ENCODE results near the gene CENPE. TPM values are rescaled to one million over a fixed set of nuclear protein-coding genes. Genes with fewer than 3 reads are reported as not detected.
"Not testable (repeated sequence)": the region's sequence is repeated elsewhere in the genome, so short reads cannot be mapped to it uniquely, and the experiment has no call there.

The CENPE gene
- total and polyA plus RNA-seq, 2 of the 4 experiments (the other 2 are of a cell fraction): 3.7 to 14.5 TPM

- H3K18ac ChIP-seq (ENCODE audit: low read depth, low read length): no peak overlapping the region
- no peak overlapping the region for H2BK20ac ChIP-seq (ENCODE audit: low read depth, low read length)
- no peaks in the 10 kb centered on the region for H4K20me1 ChIP-seq (ENCODE audit: insufficient read depth, low read length)
- H4K8ac ChIP-seq (ENCODE audit: low read depth in 2 of 2, low read length in 2 of 2): no peak overlapping the region
- TF ChIP-seq CTCF (conservative IDR thresholded peaks at IDR 0.05; ENCODE audit: low read depth, low read length) (no peak), USF2 (IDR thresholded peaks at IDR 0.05; ENCODE audit: low read depth, low read length) (no peak), CEBPB (IDR thresholded peaks at IDR 0.05; ENCODE audit: low read depth, low read length) (no peak)
- no peak overlapping the region for H3K56ac ChIP-seq (ENCODE audit: extremely low read depth, insufficient read depth, low read length)
- CTCF ChIA-PET: no interaction called here
- H3K4me2 ChIP-seq (ENCODE audit: low read depth, low read length): no peak overlapping the region
- POLR2A ChIA-PET (ENCODE audit: unreplicated experiment): no interaction called here
- no peak overlapping the region for H2BK120ac ChIP-seq (ENCODE audit: low read depth, low read length)
- no TSS peak for BruUV-seq (replicated peaks)
- no CpG with 5 or more reads among the region's 1 CpG for WGBS, 2 experiments (ENCODE audit: extremely low coverage in 2 of 2, insufficient read length in 1 of 2)
- no peak overlapping the region for H2AK9ac ChIP-seq (replicated peaks; ENCODE audit: low read depth, low read length, poor library complexity)
- no peak overlapping the region for H2AFZ ChIP-seq (replicated peaks; ENCODE audit: low read length, poor library complexity)
- no peak overlapping the region for H2BK15ac ChIP-seq (ENCODE audit: low read depth, low read length)
- H3K4ac ChIP-seq (ENCODE audit: low read depth, low read length): no peak overlapping the region
- no peaks in the 10 kb centered on the region for H3K27me3 ChIP-seq (ENCODE audit: control insufficient read depth, insufficient read depth, low read length)
- no peaks in the 10 kb centered on the region for H3K79me1 ChIP-seq (ENCODE audit: low read depth in 1 of 2, low read length in 2 of 2)
- no peak overlapping the region for H2BK5ac ChIP-seq (ENCODE audit: low read depth, low read length, poor library complexity, severe bottlenecking)
- H3K4me1 ChIP-seq (ENCODE audit: control insufficient read depth, insufficient read depth, low read length): no peaks in the 10 kb centered on the region
- ATAC-seq (ENCODE audit: low read depth) (no peak), DNase-seq (no peak)
- H3K14ac ChIP-seq (replicated peaks; ENCODE audit: low read depth, low read length): no peak overlapping the region
- H3K9me3 ChIP-seq (ENCODE audit: control insufficient read depth, insufficient read depth, low read length): no peaks in the 10 kb centered on the region
- no peak overlapping the region for H3K27ac ChIP-seq (ENCODE audit: insufficient read depth, low read length)
- no peak overlapping the region for H2AK5ac ChIP-seq (ENCODE audit: low read depth, low read length)
- in situ Hi-C loops (cut with MboI; ENCODE audit: low sequenced_read_pairs) (no loop called here), intact Hi-C loops (cut with micrococcal nuclease) (no loop called here), dilution Hi-C loops (cut with HindIII; ENCODE audit: low sequenced_read_pairs, unreplicated experiment) (no loop called here)
- H3K23ac ChIP-seq (ENCODE audit: low read depth, low read length): no peak overlapping the region
- no peak overlapping the region for H4K5ac ChIP-seq (ENCODE audit: low read depth, low read length)
- no peaks in the 10 kb centered on the region for H3K9me1 ChIP-seq (ENCODE audit: insufficient read depth, low read length)
- H4K91ac ChIP-seq (ENCODE audit: insufficient read depth, low read depth, low read length): no peak overlapping the region
- no peak overlapping the region for H3K4me3 ChIP-seq (ENCODE audit: insufficient read depth, low read depth, low read length)
- H3K9ac ChIP-seq (ENCODE audit: low read depth, low read length): no peak overlapping the region
- no peaks in the 10 kb centered on the region for H3K36me3 ChIP-seq (ENCODE audit: control insufficient read depth, insufficient read depth, low read length)
Observed at GRCh38 chr4:103244251-103244650, 46.1 kb upstream of the CENPE start.

- H3K14ac ChIP-seq (replicated peaks; ENCODE audit: low read depth, low read length); H2BK20ac ChIP-seq (ENCODE audit: low read depth, low read length); H2BK5ac ChIP-seq (ENCODE audit: low read depth, low read length, poor library complexity, severe bottlenecking); H3K23ac ChIP-seq (ENCODE audit: low read depth, low read length); POLR2A ChIA-PET (ENCODE audit: unreplicated experiment); H3K9me3 ChIP-seq (ENCODE audit: control insufficient read depth, insufficient read depth, low read length); H4K20me1 ChIP-seq (ENCODE audit: insufficient read depth, low read length); H3K27ac ChIP-seq (ENCODE audit: insufficient read depth, low read length); H3K4me1 ChIP-seq (ENCODE audit: control insufficient read depth, insufficient read depth, low read length); H3K27me3 ChIP-seq (ENCODE audit: control insufficient read depth, insufficient read depth, low read length); BruUV-seq (replicated peaks); H2AFZ ChIP-seq (replicated peaks; ENCODE audit: low read length, poor library complexity); DNase-seq; in situ Hi-C loops (cut with MboI; ENCODE audit: low sequenced_read_pairs); H4K8ac ChIP-seq (ENCODE audit: low read depth in 2 of 2, low read length in 2 of 2); dilution Hi-C loops (cut with HindIII; ENCODE audit: low sequenced_read_pairs, unreplicated experiment); H2AK5ac ChIP-seq (ENCODE audit: low read depth, low read length); H4K5ac ChIP-seq (ENCODE audit: low read depth, low read length); intact Hi-C loops (cut with micrococcal nuclease); CTCF ChIA-PET; ATAC-seq (ENCODE audit: low read depth); H2AK9ac ChIP-seq (replicated peaks; ENCODE audit: low read depth, low read length, poor library complexity); H3K18ac ChIP-seq (ENCODE audit: low read depth, low read length); H2BK15ac ChIP-seq (ENCODE audit: low read depth, low read length); H3K4me2 ChIP-seq (ENCODE audit: low read depth, low read length); H3K36me3 ChIP-seq (ENCODE audit: control insufficient read depth, insufficient read depth, low read length); H3K79me1 ChIP-seq (ENCODE audit: low read depth in 1 of 2, low read length in 2 of 2); H4K91ac ChIP-seq (ENCODE audit: insufficient read depth, low read depth, low read length); H3K9ac ChIP-seq (ENCODE audit: low read depth, low read length); H2BK120ac ChIP-seq (ENCODE audit: low read depth, low read length); H3K56ac ChIP-seq (ENCODE audit: extremely low read depth, insufficient read depth, low read length); H3K4ac ChIP-seq (ENCODE audit: low read depth, low read length); H3K4me3 ChIP-seq (ENCODE audit: insufficient read depth, low read depth, low read length); H3K9me1 ChIP-seq (ENCODE audit: insufficient read depth, low read length): not testable (repeated sequence)
- no CpG with 5 or more reads among the region's 3 CpGs for WGBS, 2 experiments (ENCODE audit: extremely low coverage in 2 of 2, insufficient read length in 1 of 2)
Observed at GRCh38 chr4:103230938-103231337, 32.8 kb upstream of the CENPE start.
